HCT116 (cell line): ENCODE data around the gene TRA2A. TPM values are rescaled to one million over a fixed set of nuclear protein-coding genes. Genes with fewer than 3 reads are reported as not detected.
"Not testable (repeated sequence)": the region's sequence is repeated elsewhere in the genome, so short reads cannot be mapped to it uniquely, and the experiment has no call there.

Experiments
- ATAC-seq: fragments of 200-7000 bp; cut with Tn5 transposase; 2 replicates; pipeline ENCODE4 v1.9.1; 2020; ENCODE audit warnings: mild to moderate bottlenecking, moderate library complexity
- BruUV-seq: library from RNA; stranded (reverse); fragments of 400-500 nt; replicated peaks from 2 replicates; lab custom pipeline; 2021; lab: Mats Ljungman, UMichigan
- CTCF ChIA-PET: fragments of 300-600 bp; sonication (Branson Sonifier 250); formaldehyde crosslinking; loops from one replicate; lab custom pipeline; 2021; ENCODE audit warnings: antibody characterized with exemption; lab: Charles Lee
- POLR2A ChIA-PET: fragments of 300-600, 350-600 bp; sonication (Branson Sonifier 250); formaldehyde crosslinking; loops from one replicate; lab custom pipeline; 2021; ENCODE audit warnings: antibody characterized with exemption; lab: Charles Lee
- RAD21 ChIA-PET, 2 experiments: fragments of 300-600 bp; sonication (Branson Sonifier 250); formaldehyde crosslinking; loops; one replicate each; lab custom pipeline; 2023; ENCODE audit warnings: low total read pairs in 2 of 2; ENCODE audit not compliant: uncharacterized antibody in 2 of 2, unreplicated experiment in 2 of 2, low non-redundant PET in 1 of 2; lab: Charles Lee
- DNase-seq: peaks from one replicate; pipeline ENCODE4 v3.0.0-alpha.2; 2010; ENCODE audit warnings: low read depth, low spot score
- H2AFZ ChIP-seq: fragments of 200-600 bp; shearing (Covaris generic), sonication (generic); 2 replicates; pipeline ENCODE4 v1.6.1; 2017; ENCODE audit warnings: low read depth, mixed run types, mixed read lengths, antibody characterized with exemption, low read length; ENCODE audit not compliant: poor library complexity, severe bottlenecking
- H3K27ac ChIP-seq: 2 replicates; pipeline ENCODE4 v1.5.1; 2012; ENCODE audit warnings: low read depth, low read length
- H3K27me3 ChIP-seq: fragments of 200-600 bp; sonication (generic); 2 replicates; pipeline ENCODE4 v1.6.1; 2016; ENCODE audit warnings: mixed run types, low read length, mixed read lengths; ENCODE audit not compliant: insufficient read depth
- H3K36me3 ChIP-seq, 2 experiments: fragments of 200-500 bp in 1 of 2; fragments of 200-600 bp in 1 of 2; sonication (Bioruptor generic) in 1 of 2; sonication (generic) in 1 of 2; 2 replicates each; pipeline versions ENCODE4 v1.5.1 to v1.6.1; 2014 to 2016; ENCODE audit warnings: low read length in 2 of 2, inconsistent platforms in 1 of 2, mixed read lengths in 1 of 2, mixed run types in 1 of 2; ENCODE audit not compliant: insufficient read depth in 2 of 2, control insufficient read depth in 1 of 2
- H3K4me1 ChIP-seq, 2 experiments: fragments of 200-600 bp in 1 of 2; sonication (generic) in 1 of 2; 2 replicates each; pipeline versions ENCODE4 v1.5.1 to v1.6.1; 2012 to 2017; ENCODE audit warnings: low read length in 2 of 2, inconsistent platforms in 1 of 2, mild to moderate bottlenecking in 1 of 2, mixed read lengths in 1 of 2, mixed run types in 1 of 2, moderate library complexity in 1 of 2; ENCODE audit not compliant: insufficient read depth in 2 of 2, control insufficient read depth in 1 of 2
- H3K4me2 ChIP-seq: fragments of 200-600 bp; sonication (generic); 2 replicates; pipeline ENCODE4 v1.6.1; 2017; ENCODE audit warnings: mixed run types, low read length, mixed read lengths
- H3K4me3 ChIP-seq, 2 experiments: fragments of 200-600 bp in 1 of 2; sonication (generic) in 1 of 2; replicated peaks in 1 of 2; 2 replicates each; pipeline ENCODE4 v1.5.1; 2011 to 2016; ENCODE audit warnings: low read length in 2 of 2, control low read depth in 1 of 2, low read depth in 1 of 2, mild to moderate bottlenecking in 1 of 2, mixed read lengths in 1 of 2, mixed run types in 1 of 2
- H3K79me2 ChIP-seq: fragments of 200-600 bp; sonication (generic); 2 replicates; pipeline ENCODE4 v1.6.1; 2017; ENCODE audit warnings: mild to moderate bottlenecking, mixed run types, low read length, moderate library complexity, mixed read lengths; ENCODE audit not compliant: insufficient read depth
- H3K9ac ChIP-seq: fragments of 200-600 bp; sonication (generic); 2 replicates; pipeline ENCODE4 v1.6.1; 2016; ENCODE audit warnings: low read length, mixed read lengths
- H3K9me2 ChIP-seq: fragments of 200-600 bp; sonication (generic), shearing (Covaris generic); 2 replicates; pipeline ENCODE4 v1.6.1; 2017; ENCODE audit warnings: mixed run types, mild to moderate bottlenecking, moderate library complexity; ENCODE audit not compliant: insufficient read depth
- H3K9me3 ChIP-seq, 2 experiments: fragments of 200-500 bp in 1 of 2; fragments of 200-600 bp in 1 of 2; sonication (Bioruptor generic) in 1 of 2; sonication (generic) in 1 of 2; 2 replicates each; pipeline ENCODE4 v1.6.1; 2014 to 2017; ENCODE audit warnings: low read length in 2 of 2, mixed read lengths in 2 of 2, inconsistent platforms in 1 of 2, low read depth in 1 of 2, mild to moderate bottlenecking in 1 of 2, mixed run types in 1 of 2, moderate library complexity in 1 of 2; ENCODE audit not compliant: control insufficient read depth in 1 of 2, insufficient read depth in 1 of 2
- H4K20me1 ChIP-seq: fragments of 200-600 bp; sonication (generic), shearing (Covaris generic); 2 replicates; pipeline ENCODE4 v1.6.1; 2017; ENCODE audit warnings: mixed run types, mild to moderate bottlenecking, moderate library complexity; ENCODE audit not compliant: insufficient read depth
- CEBPB ChIP-seq: IDR thresholded peaks from 2 replicates; pipeline ENCODE4 v1.6.1; 2012; ENCODE audit warnings: low read depth
- CTCF ChIP-seq, 3 experiments: fragments of 200-600 bp in 1 of 3; sonication (generic) in 1 of 3; IDR thresholded peaks in 2 of 3; conservative IDR thresholded peaks in 1 of 3; 2 replicates each; pipeline ENCODE4 v1.5.1; 2012 to 2017; ENCODE audit warnings: low read depth in 2 of 3, low read length in 2 of 3, antibody characterized with exemption in 1 of 3, borderline replicate concordance in 1 of 3, control low read depth in 1 of 3, mild to moderate bottlenecking in 1 of 3, mixed read lengths in 1 of 3, mixed run types in 1 of 3, moderate library complexity in 1 of 3; ENCODE audit not compliant: insufficient read depth in 1 of 3
- POLR2A ChIP-seq: IDR thresholded peaks from 2 replicates; pipeline ENCODE4 v1.7.0; 2011; ENCODE audit warnings: borderline replicate concordance; ENCODE audit not compliant: insufficient read depth, insufficient read length; ENCODE audit errors: extremely low read depth
- POLR2AphosphoS5 ChIP-seq: IDR thresholded peaks from 2 replicates; pipeline ENCODE4 v1.6.1; 2011; ENCODE audit warnings: mild to moderate bottlenecking, low read depth, low read length, moderate library complexity
- SP1 ChIP-seq: IDR thresholded peaks from 2 replicates; pipeline ENCODE4 v1.6.1; 2012; ENCODE audit warnings: low read depth
- TCF7L2 ChIP-seq: IDR thresholded peaks from 2 replicates; pipeline ENCODE4 v1.7.0; 2011; ENCODE audit warnings: borderline replicate concordance, inconsistent platforms; ENCODE audit not compliant: insufficient read depth, insufficient read length; ENCODE audit errors: extremely low read depth
- ZNF274 ChIP-seq: fragments of 200-500 bp; sonication (Bioruptor generic); IDR thresholded peaks from 2 replicates; pipeline ENCODE4 v1.6.1; 2014; ENCODE audit warnings: mild to moderate bottlenecking, low read depth, low read length, inconsistent platforms
- intact Hi-C: fragments of 100-400 bp; cut with micrococcal nuclease; formaldehyde crosslinking; loops from 2 replicates; pipeline ENCODE4 v1.10.0; 2022
- total RNA-seq: library from RNA; stranded (reverse); gene quantifications from one replicate; pipeline ENCODE4 v1.2.1, GENCODE V29; 2021; ENCODE audit not compliant: unreplicated experiment

Gene TRA2A
- total RNA-seq, 1 experiment from 2014 or later = 122 TPM

- intact Hi-C loops = no loop called here
- no peaks in the 10 kb centered on the region for H3K36me3 ChIP-seq
- no peaks in the 10 kb centered on the region for H3K9me2 ChIP-seq
- no TSS peak for BruUV-seq
- no peaks in the 10 kb centered on the region for H3K4me1 ChIP-seq
- H3K79me2 ChIP-seq = no peaks in the 10 kb centered on the region
- no peak overlapping the region for H3K4me3 ChIP-seq
- H2AFZ ChIP-seq = no peak overlapping the region
- POLR2A ChIA-PET = no interaction called here
- no peak for ATAC-seq
- no peak overlapping the region for H3K27ac ChIP-seq
- H3K27me3 ChIP-seq = no peaks in the 10 kb centered on the region
- CTCF ChIA-PET = no interaction called here
- no peak overlapping the region for H3K4me2 ChIP-seq
- RAD21 ChIA-PET = no interaction called here
- no peaks in the 10 kb centered on the region for H3K9me3 ChIP-seq
- no peaks in the 10 kb centered on the region for H4K20me1 ChIP-seq
- no peak overlapping the region for H3K9ac ChIP-seq
- no peak for DNase-seq
- no peak for TF ChIP-seq ZNF274
- TF ChIP-seq POLR2AphosphoS5 = no peak
- no peak for TF ChIP-seq CEBPB
- TF ChIP-seq TCF7L2 = no peak
- no peak for TF ChIP-seq SP1
- TF ChIP-seq POLR2A = no peak
- TF ChIP-seq CTCF (IDR thresholded peaks at IDR 0.05 in 2 of 3, conservative IDR thresholded peaks at IDR 0.05 in 1 of 3; ENCODE audit: borderline replicate concordance in 1 of 3, insufficient read depth in 1 of 3, low read depth in 2 of 3, low read length in 2 of 3) = no peak
Measured at GRCh38 chr7:23490357-23491135, 41.2 kb downstream of the TRA2A start.

- intact Hi-C loops, H3K36me3 ChIP-seq, BruUV-seq, DNase-seq, RAD21 ChIA-PET, H4K20me1 ChIP-seq, H2AFZ ChIP-seq, H3K9me3 ChIP-seq, H3K4me1 ChIP-seq, H3K9me2 ChIP-seq, H3K79me2 ChIP-seq, CTCF ChIA-PET, POLR2A ChIA-PET, H3K4me3 ChIP-seq, H3K9ac ChIP-seq, H3K27me3 ChIP-seq, H3K27ac ChIP-seq, ATAC-seq, H3K4me2 ChIP-seq: not testable (repeated sequence)
Measured at GRCh38 chr7:23488714-23489113, 43.1 kb downstream of the TRA2A start.
